GM18858 (cell line): Measurements from ENCODE around the gene PLEKHG3.
"Not testable (repeated sequence)": the region's sequence is repeated elsewhere in the genome, so short reads cannot be mapped to it uniquely, and the experiment has no call there.

Experiments used
- ATAC-seq: cut with Tn5 transposase; IDR thresholded peaks from one replicate; pipeline ENCODE4 v1.9.1; 2021; ENCODE audit not compliant: unreplicated experiment

The PLEKHG3 gene

GRCh38 chr14:64686282-64686615, 18.0 kb upstream of the PLEKHG3 start:
- no peak for ATAC-seq

DNA sequence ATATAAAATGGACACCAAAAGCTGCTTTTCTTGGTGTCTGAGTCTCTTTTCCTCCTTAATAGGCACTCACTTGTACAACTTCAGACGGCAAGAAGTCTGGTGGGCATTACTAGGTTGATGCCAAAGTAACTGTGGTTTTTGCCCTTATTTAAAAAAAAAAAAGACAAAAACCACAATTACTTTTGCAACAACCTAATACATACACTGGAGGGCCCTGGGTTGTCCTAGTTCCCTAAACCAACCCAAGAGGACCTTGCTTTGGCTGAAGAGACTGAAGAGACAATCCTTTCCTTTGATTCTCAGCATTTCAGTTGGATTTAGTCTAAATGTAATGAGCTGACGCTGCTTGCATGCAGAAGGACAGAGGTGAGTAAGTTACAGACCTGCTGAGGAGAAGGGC, 16.2 kb upstream of the PLEKHG3 start:
- no peak for ATAC-seq

DNA sequence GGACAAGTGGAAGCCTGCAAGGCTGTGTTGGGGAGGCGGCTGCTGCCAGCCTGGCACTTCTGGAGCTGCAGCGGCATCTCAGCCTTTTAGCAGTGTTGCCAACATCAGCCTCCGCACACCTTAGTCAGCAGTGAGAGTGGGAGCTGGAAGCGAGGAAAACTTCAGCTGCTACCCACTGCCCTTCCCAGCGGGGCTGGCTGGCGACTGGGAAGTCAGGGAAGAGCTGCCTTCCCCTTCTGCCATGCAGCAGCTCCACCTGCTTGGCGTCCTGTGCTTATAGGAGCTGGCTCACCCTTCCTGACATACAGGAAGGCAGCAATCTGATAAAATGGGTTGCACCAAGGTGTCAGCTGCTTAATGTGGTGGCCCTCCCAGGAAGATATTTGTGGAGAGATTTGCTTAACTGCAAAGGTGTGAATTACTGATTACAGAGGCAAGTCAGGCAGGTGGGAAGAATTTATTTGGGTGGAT, 15.4 kb upstream of the PLEKHG3 start:
- ATAC-seq, result no peak

DNA sequence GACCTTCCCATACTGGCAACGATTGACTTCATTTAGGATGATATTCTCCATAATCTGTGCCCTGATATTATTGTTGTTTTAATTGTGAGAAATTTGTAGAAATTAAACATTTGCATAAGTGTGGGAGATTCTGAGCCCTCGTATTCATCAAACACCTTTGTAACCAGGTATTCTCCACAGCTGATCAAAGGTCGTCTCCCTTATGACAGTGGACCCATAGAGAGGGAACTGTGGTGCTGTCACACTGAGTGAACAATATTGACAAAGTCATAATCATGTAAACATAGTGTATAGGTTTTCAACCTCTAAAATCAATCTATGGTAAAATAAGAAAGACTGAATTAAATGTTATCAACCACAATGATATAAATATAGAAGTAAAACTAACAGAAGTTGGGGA, 14.9 kb upstream of the PLEKHG3 start:
- ATAC-seq, result no peak

- ATAC-seq, result not testable (repeated sequence)
Measured at GRCh38 chr14:64690607-64691006, 13.6 kb upstream of the PLEKHG3 start.

DNA sequence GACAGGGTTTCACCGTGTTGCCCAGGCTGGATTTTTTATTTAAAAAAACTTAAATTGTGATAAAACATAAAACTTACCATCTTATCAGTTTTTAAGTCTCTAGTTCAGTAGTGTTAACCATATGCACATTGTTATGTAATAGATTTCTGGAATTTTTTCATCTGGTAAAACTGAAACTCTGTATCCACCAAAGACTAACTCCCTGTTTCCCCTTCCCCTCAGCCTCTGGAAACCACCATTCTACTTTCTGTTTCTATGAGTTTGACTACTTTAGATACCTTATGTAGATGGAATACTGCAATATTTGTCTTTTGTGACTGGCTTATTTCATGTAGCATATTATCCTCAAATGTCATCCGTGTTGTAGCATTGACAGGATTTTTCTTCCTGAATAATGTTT, 12.8 kb upstream of the PLEKHG3 start:
- no peak for ATAC-seq

- ATAC-seq, result no peak
Measured at GRCh38 chr14:64692189-64692985, 11.8 kb upstream of the PLEKHG3 start.

- ATAC-seq, result no peak
Measured at GRCh38 chr14:64692986-64693809, 11.0 kb upstream of the PLEKHG3 start.

- ATAC-seq, result no peak
Measured at GRCh38 chr14:64693810-64694165, 10.4 kb upstream of the PLEKHG3 start.

GRCh38 chr14:64695071-64695470, 9.2 kb upstream of the PLEKHG3 start:
- no peak for ATAC-seq

DNA sequence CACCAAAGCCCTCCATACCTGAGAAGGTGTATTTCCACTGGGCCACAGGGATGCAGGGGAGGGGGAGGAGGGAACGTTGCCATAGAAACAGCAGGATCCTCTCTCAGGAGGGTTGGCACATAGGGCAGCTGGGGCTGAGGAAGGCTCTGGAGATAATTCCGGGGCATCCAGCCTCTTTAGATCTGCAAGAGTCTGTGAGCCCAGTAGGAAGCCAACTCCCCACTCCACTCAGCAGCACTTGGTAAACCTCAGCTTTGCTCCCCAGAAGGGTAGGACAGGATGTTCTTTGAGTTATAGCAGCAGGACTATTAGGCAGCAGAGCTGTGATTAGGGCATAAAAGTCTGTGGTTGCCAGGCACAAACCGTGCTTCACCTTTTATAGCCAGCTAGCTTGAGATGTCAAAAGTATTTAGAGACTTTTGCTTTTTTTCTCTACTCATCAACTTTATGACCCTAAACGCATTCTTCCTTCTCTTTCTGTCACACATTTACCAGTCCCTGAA, 7.8 kb upstream of the PLEKHG3 start:
- ATAC-seq, result no peak

DNA sequence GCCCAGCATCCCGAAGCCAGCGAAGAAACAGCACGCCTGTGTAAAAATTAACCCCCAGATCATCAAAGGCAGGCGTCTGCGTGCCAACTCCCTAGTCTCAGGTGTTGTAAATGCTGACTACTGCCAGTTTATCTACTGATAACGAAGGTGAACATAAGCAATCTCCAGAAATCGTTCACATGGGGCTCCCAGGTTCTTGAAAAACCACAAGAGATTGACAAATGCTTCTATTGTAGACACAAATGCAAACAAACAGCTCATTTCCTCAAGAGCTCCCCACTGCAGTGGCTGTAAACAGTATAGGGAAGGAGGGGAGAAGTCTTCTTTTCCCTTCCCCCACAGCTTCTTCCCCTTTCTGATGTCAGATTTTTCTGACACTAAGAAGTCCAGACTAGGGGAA, 5.3 kb upstream of the PLEKHG3 start:
- no peak for ATAC-seq

DNA sequence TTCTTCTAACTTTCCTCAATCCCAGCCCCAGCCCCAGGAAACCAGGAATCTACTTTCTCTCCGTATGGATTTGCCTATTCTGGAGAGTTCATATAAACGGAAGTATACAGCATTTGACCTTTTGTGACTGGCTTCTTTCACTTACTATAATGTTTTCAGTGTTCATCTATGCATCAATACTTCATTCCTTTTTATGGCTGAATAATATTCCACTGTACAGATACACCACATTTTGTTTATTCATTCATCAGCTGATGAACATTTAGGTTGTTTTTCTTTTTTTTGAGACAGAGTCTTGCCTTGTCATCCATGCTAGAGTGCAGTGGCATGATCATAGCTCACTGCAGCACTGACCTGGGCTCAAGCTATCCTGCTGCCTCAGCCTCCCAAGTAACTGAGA, 3.9 kb upstream of the PLEKHG3 start:
- no peak for ATAC-seq

DNA sequence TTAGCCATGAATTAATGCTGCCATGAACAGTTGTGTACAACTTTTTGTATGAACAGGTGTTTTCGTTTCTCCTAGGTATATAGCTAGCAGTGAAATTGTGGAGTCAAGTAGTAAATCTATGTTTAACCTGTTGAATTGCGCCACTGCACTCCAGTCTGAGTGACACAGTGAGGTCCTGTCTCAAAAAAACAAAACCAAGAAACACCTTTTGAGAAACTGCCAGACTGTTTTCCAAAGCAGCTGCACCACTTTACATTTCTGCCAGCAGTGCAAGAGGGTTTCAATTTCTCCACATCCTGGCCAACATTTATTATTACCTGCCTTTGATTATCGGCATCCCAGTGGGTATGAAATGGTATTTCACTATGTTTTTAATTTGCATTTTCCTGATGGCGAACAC, 3.3 kb upstream of the PLEKHG3 start:
- no peak for ATAC-seq

DNA sequence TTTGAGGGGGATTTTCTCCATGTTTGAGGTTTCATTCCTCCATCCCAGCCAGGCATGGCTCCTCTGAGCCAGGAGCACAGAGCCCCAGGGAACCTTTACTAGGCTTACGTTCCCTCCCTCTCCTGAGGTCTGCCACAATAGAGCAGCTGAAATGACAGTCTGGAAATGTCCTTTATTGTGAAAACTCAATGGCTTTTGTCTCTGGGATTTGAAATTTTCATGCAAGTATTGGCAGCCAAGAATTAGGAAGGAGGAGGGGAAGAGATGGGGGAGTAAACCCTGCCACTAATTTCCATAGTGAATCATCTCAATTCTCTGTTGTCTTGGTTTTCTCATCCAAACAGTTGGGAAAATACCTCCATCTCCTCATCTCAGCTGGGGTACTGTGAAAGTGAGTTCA, 2.6 kb upstream of the PLEKHG3 start:
- ATAC-seq, result no peak

- ATAC-seq, result no peak
Measured at GRCh38 chr14:64702493-64703394, 1.5 kb upstream of the PLEKHG3 start.

GRCh38 chr14:64703395-64704142, 655 bp upstream of the PLEKHG3 start:
- ATAC-seq, result no peak

DNA sequence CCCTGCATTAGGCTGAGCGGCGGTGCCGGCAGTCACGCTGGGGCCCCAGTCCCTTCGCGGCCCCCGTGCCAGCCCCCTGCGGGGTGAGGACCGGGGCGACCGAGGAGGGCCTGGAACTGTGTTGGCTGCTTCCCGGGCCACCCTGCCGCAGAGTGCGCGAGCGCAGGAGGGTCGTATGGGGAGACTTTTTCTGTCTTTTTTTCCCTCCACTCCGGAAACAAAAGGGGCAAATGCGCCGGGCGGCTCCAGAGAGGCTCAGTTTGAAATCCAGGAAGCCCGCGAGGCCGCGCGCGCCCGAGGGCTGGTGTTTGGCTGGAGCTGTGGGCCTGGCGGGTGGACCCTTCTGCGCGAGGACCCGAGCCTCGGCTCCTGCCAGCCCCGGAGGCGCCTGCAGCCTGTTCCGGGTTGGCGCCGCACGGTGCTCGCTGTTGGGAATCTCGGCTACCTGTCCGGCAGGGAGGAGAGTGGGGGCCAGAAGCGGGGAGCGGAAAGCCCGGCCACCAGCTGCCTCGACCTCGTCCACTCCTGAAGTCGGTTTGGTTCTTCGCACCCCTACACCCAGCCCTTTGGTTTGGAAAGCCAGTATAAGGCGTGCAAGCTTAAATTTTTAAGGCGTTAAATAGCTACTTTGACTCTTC, 638 bp downstream of the PLEKHG3 start:
- no peak for ATAC-seq

DNA sequence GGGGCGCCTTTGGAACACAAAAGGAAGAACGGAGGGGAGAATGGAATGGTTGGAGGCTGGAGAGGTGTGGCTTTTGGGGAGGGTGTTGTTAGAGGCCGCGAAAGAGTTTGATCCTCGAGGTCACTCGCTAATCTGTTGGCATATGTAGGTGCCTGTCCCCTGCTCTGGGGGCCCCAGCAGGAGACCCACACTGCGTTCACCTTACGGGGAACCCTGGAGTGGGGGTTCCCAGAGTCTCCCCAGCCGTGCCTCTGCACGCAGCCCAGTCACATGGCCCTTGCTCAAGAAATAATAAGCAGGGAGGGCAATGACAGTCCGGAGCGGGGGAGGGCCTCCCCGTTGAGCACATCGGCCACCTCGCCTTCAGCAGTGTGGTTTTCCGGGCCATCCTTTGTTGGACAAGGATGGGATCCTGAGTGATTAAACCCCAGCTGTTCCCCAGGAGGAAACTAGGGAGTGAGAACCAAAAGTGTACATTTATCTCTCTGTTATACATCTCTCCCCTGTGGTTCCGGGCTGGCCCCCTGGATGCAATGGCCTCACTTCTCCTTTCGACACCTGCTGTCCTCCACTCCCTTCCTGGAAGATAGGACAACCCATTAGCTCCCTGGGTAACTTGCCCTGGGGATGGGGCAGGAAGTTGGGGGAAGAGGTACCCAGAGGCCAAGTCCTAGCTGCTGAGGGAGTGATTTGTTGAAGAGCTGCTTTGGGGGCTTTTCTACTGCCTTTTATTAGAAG, 1.3 kb downstream of the PLEKHG3 start:
- no peak for ATAC-seq
